ENCODE data around the gene MDFI.

Gene MDFI

DNA sequence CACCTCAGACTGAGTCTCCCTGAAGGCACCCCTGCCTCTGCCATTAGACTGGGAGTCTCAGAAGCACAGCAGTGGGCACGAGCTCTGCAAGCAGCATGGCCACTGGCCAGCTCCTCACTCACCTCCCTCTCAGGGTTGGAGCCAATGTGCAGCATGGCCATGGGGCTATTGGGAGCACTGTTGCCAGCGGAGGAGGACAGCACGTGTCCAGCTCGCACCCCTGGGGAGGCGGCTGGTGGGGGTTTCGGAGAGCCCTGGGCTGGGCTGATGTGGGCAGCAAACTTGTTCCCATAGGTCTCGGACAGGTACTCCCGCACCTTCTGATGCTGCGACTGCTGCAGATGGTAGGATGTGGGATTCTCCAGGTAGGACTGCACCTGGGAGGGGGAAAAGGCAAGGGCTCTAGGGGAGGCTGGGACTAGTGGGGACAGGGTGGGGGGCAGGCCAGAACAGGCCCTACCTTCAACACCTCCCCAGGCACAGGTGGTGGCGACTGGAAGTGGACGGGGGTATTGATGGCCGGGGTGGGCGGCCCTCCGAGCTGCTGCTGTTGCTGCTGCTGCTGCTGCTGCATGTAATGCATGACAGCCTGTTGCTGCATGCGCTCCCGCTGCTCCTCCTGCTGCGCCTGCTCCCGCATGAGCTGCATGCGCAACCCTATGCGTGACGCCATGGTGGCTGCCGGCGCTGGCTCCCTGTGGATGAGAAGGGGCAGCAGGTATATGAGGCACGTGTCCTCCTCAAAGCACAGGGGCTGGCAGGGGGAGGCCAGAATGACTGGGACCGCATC lies 52.5 kb downstream of the MDFI start:
- DNase-seq, result no peak

DNA sequence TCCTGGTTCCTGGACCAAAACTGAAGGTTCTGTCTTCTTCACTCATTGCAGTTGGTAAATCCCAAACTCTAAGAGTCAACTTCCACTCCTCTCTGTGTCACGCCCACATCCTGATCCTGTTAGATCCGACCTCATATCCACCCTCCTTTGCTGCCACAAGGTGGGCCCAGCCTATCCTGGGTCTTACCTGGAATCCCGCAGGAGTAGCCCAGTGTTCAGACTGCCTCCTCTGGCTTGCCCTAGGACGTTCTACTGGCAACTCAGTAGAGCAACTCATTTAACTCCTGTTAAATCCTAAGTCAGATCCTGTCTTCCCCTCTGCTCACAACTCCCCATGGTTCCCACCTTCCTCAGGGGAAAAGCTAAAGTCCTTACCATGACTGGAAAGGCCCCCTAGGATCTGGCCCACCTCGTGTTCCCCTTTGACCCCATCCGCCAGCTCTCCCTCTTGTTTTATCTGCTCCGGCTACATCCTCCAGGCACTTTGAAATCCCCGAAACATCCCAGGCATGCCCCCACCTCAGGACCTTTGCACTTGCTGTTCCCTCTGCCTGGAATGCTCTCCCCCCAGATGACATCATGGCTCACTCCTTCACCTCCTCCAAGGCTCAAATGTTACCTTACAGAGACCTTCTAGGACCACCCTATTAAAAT lies 53.3 kb downstream of the MDFI start:
- no peak for DNase-seq

DNA sequence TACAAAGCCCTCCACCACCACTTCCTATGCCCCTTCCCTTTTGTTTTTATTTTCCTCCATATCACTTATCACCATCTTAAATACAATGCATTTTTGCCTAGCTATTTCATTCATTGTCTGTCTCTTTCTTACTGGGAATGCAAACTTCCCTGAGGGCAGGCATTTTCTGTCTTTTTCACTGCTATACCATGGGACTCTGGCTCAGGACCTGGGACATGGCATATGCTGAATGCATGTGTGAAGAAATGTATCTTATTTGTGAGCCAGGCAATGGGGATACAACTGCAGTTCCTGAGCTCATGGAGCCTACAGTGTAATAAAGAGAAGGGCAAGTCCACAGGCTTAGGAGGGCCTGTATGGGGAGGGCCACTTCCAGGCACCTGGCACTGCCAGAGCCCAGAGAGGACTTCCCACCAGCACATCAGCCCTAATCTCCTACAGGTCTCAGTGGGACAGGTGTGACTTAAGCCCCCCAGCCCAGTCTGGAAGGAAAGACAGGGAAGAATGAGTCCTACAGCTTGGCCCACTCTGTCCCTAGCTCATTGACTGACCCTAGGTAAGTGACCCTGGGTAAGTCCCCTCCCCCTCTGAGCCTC lies 53.9 kb downstream of the MDFI start:
- DNase-seq, result no peak

DNA sequence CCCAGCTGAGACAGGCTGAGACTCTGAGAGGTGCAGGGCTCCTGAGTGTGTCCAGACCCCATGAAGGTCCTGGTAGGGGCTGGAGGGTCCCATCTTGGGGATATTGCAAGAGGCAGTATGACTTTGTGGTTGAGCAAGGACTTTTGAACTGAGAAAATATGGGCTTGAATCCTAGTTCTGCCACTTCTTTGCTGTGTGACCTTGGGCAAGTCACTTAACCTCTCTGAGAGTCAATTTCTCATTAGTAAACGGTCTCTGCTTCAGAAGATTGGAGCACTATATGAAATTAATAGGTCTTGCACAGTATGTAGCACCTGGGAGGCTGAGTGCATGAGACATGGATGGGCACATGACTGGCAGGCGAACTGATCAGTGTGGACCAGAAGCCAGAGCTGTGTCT lies 54.5 kb downstream of the MDFI start:
- no peak for DNase-seq

DNA sequence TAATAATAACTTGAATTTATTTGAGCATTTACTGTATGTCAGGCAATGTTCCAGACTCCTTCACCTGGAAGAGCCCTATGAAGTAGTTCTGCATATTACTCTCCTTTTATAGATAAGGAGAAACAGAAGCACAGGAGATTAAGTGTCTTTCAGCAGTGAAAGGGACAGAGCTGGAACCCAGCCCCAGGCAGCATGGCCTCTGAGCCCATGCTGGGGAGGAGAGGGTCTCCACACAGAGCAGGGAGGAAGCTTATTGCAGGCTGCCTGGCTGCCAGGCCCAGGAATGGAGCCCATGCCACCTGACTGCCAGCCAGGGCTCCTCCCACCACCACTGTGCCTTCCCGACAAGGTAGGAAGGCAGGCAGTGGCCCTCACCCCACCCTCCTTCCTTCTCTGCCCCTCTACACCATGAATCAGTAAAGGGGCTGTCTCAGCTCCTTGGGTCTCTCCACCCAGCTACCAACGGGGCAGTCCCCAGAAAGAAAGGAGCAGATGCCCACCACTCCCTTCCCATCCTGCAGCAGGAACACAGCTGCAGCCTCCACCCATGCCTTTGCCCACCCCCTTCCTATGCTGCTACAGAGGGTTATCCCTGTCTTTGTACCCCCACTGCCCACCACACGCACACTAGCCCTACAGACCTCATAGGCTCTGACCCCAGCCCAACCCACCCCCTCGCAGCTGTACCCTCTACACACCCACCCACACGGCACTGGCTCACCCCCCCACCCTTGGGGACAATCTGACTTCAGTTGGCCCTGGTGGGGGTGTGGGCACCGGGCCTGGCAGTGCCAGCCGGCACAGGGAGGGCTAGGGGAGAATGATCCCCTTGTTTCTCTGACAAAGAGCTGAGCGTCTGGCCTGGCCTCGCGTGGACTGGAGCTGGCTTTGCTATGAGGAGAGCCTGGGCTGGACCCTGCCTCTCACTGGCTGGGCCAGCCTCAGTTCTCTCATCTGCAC lies 55.3 kb downstream of the MDFI start:
- DNase-seq, result no peak

DNA sequence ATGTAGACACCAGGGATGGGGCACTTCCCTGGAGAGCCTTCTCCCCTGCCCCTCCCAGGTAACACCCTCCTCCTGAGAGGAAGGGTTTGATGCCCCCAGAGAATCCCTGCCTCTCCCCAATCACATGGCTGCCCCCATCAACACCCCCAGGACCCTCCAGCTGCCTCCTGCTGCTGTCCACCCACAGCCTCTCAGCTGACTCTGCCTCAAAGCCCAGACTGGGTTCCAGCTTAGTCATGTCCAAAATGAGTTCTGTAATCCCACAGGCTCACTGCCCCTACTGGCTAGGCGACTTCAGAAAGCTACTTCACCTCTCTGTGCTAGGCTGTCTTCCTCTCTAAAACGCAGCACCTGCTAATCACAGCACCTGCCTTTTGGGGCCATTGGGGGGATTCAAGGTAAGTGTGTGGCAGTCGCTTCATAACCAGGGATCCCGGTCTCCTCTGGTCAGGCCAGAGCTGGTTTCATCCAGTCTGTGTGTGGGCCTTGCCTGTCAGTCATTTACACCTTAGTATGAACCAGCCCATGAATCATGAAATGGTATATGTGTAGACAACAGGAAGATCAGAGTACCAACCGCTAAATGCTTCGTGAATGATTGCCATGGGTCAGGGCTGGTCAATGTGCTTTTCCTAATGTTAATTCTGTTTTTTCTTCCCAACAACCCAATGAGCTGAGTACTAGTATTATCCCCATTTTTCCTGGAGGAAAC lies 56.7 kb downstream of the MDFI start:
- DNase-seq, result no peak

DNA sequence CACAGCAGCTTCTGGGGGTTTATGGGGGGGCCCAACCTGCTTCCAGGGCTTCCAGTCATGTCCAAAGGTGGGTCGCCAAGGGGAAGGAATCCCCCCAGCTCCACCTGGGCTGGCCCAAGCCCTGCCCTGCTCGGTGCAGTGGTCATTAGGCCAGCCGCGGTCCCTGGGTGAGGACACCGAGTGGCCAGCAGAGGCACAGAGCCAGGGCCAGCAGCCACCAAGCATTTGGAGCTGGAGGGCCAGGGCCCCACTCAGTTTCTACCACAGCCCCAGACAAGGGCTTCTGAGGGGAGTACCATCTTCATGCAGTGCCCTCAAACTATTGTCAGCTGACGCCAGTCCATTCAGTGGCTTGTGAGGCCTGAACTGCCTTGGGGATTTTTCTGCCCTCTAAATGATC lies 57.6 kb downstream of the MDFI start:
- DNase-seq, result no peak

DNA sequence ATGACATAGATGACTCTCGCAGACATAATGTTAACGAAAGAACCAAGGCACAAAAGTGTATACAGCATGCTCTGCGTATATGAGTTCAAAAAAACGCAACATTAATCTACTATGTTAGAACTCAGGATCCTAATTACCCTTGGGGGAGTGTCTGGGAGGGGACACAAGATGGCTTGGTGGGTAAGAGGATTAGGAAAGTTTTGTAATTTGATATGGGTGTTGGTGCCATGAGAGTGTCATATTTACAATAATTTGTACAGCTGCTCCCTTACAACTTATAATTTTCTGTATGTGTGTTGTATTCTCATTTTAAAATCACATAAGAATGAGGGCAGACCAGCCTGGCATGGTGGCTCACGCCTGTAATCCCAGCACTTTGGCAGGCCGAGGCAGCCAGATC lies 58.5 kb downstream of the MDFI start:
- DNase-seq, result no peak

DNA sequence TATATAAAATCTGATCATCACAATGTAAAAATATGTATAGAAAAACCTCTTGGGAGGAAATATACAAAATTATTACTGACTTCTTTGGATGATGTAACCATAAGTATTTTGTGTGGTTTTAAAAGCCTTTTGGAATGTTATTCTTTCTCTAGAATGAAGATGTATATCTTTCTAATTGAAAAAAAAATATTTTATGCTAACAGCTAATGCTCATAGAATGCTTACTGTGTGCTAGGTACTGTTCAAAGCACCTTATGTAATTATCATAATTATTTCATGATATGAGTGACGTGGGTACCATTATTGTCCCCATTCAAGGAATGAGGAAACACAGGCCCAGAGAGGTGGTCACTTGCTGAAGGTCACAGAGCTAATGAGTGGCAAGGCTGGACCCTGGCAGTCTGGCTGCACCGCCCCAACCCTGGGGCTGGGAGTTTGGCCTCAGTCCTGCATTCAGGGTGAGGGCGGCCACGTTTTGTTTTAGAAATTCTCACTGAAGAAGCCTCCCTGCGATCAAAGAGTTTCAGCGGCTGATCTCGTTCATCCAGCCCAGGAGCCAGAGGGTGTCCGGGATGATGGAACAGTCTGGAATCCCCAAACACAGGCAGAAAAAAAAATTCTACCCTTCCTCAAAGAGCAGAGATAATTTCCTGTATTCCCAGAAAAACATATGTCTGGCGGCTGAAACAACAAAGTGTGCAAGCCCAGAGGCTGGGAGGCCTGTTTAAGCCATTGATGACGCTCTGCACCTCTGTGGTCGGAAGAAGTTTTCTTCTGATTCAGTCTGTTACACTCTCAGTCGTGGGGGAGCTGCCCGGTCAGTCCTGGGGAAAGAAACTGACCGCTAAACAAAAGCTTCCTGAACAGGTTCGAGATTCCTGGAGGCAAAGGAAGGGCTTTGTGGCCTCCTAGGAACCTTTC lies 59.9 kb downstream of the MDFI start:
- DNase-seq, result no peak

DNA sequence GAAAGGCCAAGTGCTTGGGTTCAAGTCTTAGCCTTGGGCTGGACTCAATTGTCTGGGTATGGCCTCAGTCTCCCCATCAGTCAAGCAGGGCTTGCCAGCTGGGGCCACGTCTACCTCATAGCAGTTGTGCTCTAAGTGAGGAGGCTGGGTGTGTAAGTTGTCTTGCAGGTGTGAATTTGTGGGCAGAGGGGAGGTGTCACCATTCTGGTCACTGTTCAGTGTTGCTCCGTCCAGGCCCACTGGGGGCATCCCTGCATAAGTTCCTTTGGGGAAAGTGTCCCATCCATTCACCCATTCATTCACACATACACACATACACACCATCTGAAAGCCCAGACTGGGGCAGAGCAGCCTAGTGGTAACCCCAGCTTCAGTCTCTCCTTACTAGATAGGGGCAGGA lies 60.8 kb downstream of the MDFI start:
- DNase-seq, result no peak

DNA sequence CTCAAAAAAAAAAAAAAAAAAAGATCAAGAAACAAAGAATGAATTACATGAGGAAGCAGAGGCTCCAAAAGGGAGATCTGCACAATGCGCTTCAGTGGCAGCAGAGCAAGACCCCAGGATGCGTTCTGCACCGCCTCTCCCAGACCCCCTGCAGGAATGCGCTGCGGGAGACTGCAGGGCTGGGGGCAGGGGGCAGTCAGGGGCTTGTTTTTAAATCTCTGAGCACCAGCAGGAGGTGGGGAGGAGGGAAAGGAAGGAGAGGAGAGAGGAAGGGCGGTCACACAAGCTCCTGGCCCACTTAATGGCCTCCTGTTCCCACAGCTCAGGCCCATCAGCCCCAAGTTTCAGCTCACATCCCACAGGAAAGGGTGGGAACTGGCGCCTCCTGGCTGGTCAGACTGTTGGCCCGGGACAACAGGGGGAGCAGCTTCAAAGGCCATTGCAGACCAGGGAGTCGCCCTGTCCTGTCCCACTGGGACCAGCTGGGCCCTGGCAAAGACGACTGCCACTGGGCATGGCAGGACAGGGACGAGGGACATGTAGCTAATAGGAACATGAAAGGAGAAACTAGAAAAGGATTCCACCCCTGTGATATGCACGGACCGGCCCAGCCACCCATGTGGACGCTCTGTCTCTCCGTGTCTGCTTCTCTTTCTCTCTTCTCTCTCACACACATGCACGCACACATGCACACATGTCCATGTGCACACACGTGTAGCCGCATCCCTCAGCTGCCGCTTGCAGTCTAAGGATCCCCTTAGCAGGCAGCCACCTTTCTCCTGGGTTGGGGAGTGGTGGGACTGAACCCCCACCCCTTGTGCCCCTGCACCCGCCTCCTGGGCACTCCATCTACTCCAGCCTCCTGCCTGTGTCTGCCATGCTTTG lies 62.4 kb downstream of the MDFI start:
- no peak for DNase-seq

DNA sequence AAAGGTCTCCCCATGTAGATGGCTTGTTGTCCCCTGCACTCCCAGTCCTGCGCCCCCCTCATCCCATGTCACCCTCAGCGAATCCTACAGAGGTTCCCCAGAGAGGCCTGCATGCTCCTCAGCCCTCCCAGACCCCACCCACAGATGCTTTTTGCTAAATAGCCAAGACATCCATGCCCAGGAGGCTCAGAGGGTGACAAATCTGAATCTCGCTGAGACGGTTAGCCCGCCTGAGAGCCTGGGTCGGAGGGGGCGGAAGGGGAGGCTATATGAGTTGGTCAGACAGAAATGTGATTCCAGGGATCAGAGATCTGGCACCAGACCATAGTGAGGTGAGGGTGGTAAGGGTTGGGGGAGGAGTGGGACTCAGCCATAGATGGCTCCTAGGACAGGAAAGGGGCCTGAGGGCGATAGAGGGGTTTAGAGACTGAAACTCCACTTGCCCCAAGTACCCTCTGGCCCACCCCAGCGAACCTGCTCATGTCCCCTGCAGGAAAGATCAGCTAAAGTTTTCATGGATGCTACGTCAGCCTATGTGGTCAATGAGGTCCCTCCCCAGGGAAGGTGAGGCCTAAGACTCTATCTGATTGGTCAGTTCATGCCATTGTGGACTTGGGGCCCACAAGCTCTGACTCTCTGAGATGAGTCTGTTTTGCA lies 63.9 kb downstream of the MDFI start:
- DNase-seq, result no peak

DNA sequence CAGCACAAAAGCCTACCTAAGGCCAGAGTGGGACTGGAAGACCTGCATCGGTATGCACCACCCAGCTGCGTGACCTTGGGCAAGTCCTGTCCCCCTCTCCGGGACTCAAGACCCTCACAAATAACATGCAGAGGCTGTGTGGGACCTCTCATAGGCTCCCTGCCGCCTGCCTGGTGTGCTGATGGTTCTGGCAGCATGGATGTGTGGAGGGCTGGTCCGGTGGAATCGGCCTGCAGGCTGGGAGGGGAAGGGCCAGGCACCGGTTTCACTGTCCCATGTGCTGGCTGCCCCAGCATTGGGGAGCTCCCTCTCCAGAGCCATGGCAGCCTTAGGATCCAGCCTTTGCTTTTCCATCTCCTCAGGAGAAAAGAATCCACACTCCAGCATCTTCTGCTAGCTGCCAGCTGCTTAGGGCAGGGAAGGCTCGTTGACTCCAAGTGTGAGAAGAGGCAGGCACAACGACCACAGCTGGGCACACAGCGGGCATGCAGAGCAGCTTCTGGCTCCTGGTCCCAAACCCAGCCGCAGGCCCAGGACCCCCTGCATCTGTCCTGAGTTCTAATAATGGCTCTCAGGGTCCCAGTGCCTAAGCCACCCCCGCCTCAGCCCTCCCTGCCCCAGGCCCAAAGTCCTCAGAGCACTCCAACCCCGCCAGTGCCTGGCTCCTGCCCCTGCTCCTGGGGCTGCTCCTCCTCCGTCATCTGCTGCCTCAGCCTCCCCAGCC lies 64.7 kb downstream of the MDFI start:
- no peak for DNase-seq
